Measurements from ENCODE around the gene ARVCF.

Gene ARVCF

DNA sequence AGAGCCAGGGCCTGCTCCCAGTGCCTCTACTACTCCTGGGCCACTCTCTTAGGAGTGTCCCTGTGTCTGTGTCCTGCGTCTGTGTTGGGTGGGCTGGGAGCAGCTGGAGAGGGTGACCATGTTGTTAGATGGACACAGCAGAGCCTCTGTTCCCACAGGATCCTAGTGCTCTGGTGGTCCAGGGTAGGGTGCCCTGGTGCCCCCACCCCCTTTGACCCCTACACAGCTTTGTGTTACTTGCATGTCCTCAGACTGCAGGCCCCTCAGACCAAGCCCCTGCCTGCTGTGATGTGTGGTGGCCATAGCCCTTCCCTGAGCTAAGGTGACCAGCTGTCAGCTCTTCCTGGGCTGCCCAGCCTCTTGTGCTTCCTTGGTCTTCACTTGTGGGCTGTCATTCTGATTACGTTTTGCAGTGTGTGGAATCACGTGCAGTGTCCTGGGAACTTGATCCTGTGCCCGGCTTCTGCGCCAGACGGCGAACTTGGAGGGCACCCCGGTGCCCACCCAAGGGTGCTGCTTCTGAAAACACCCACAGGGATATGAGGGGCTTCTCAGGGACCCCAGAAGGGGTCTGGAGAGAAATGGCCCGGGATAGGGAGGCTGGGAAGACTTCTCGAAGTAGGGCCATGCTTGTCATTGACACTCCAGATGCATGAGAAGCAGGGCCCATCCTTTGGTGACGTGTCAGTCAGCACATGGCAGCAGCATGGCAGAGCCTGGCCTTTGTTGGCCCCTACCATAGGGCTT, 5.8 kb upstream of the ARVCF start:
- no peaks in the 10 kb centered on the region for H4K20me1 ChIP-seq (ENCODE audit: insufficient read depth, low read length)
- no peaks in the 10 kb centered on the region for H3K9me3 ChIP-seq (ENCODE audit: low read length)
- H2AFZ ChIP-seq (ENCODE audit: low read length): no peak overlapping the region
- H3K9ac ChIP-seq (ENCODE audit: low read length): peak overlapping the region; percentile 92; the same call in 1 of the 2 replicates
- H3K4me3 ChIP-seq (ENCODE audit: low read depth, low read length, poor library complexity, severe bottlenecking): peak overlapping the region; percentile 97
- no peak for TF ChIP-seq CTCF (IDR thresholded peaks at IDR 0.05; ENCODE audit: low read length)
- no peak for TF ChIP-seq EZH2 (IDR thresholded peaks at IDR 0.05; ENCODE audit: borderline replicate concordance, low read length)
- peaks cover 29% of the 10 kb centered on the region for H3K4me1 ChIP-seq (ENCODE audit: insufficient read depth, low read length, severe bottlenecking)
- H3K36me3 ChIP-seq (ENCODE audit: insufficient read depth, low read length): 0 out of 2 replicates have a peak, but pooled peaks cover 4% of the 10 kb centered on the region
- 0 out of 2 replicates have a peak, but pooled peaks cover 3% of the 10 kb centered on the region for H3K27me3 ChIP-seq (ENCODE audit: insufficient read depth, low read length)
- no peak overlapping the region for H3K27ac ChIP-seq (ENCODE audit: low read depth, low read length, poor library complexity, severe bottlenecking)
- no peaks in the 10 kb centered on the region for H3F3A ChIP-seq (ENCODE audit: insufficient read depth, low read length)
- no peaks in the 10 kb centered on the region for H3K9me2 ChIP-seq (ENCODE audit: low read depth, low read length)
- H3K4me2 ChIP-seq (ENCODE audit: low read length): peak overlapping the region; percentile 99
- H3K79me2 ChIP-seq (ENCODE audit: insufficient read depth, low read length): peaks cover 5% of the 10 kb centered on the region; the same call in 1 of the 2 replicates

DNA sequence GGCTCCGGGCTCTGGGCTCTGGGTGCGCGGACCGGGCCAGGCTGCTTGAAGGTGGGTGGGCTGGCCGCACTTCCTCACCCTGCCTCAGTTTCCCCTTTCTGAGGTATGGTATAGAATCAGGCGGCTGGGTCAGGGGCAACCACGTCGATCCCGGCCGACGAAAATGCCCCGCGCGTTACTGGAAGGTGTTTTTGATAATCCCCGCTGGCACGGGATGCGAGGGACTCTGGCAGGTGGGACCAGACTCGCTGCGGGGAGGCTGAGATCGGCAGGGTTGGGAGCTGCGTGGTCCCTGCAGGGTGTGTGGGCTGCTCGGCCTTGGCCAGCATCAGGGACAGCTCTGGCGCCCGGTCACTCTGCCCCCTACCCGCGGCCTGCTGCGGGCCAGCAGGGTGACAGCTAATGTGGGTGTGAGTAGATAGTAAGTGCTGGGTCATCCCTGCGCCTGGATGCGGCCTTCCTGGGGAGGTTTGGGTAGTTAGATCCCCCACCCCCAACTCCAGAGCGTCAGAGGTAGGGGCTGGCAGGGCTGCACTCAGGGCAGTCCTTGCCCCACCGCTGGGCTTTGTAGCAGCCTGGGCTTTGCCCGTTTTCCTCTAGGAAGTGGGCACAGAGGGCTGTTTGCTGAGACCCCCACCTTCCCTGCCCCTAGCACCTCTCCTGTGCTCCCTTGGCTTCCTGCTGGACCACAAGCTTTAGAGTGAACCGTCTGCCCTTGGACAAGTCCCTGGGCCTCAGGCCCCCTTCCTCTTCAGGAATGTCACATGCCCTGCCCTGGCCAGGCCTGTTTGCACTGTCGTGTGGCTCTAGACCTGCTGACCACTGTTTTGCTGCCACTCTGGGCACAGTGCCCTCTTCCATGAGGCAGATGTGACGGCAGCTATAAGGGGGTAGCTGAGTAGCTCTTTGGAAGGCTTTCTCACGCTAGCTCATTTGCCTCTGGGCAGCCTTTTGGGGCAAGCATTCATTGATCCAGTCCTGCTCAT, 4.9 kb upstream of the ARVCF start:
- no peak overlapping the region for H3K27ac ChIP-seq (ENCODE audit: low read depth, low read length, poor library complexity, severe bottlenecking)
- H2AFZ ChIP-seq (ENCODE audit: low read length): no peak overlapping the region
- TF ChIP-seq CTCF (IDR thresholded peaks at IDR 0.05; ENCODE audit: low read length) (no peak), EZH2 (IDR thresholded peaks at IDR 0.05; ENCODE audit: borderline replicate concordance, low read length) (no peak)

GRCh38 chr22:20020533-20021195, 4.0 kb upstream of the ARVCF start, which contains the start of gene TANGO2:
TANGO2 (plus strand) TSS chr22:20021110; CDS start chr22:20036799, 15,689 bp downstream.
- no peaks in the 10 kb centered on the region for H4K20me1 ChIP-seq (ENCODE audit: insufficient read depth, low read length)
- H3F3A ChIP-seq (ENCODE audit: insufficient read depth, low read length): no peaks in the 10 kb centered on the region
- peak within 1 kb of the TSS; percentile 97 for H3K4me3 ChIP-seq (ENCODE audit: low read depth, low read length, poor library complexity, severe bottlenecking)
- H3K36me3 ChIP-seq (ENCODE audit: insufficient read depth, low read length): 0 out of 2 replicates have a peak, but pooled peaks cover 4% of the 10 kb centered on the region
- H2AFZ ChIP-seq (ENCODE audit: low read length): no peak within 1 kb of the TSS
- peaks cover 5% of the 10 kb centered on the region; the same call in 1 of the 2 replicates for H3K79me2 ChIP-seq (ENCODE audit: insufficient read depth, low read length)
- peaks cover 39% of the 10 kb centered on the region for H3K4me1 ChIP-seq (ENCODE audit: insufficient read depth, low read length, severe bottlenecking)
- no peaks in the 10 kb centered on the region for H3K9me2 ChIP-seq (ENCODE audit: low read depth, low read length)
- H3K4me2 ChIP-seq (ENCODE audit: low read length): peak within 1 kb of the TSS; percentile 99
- H3K9me3 ChIP-seq (ENCODE audit: low read length): no peaks in the 10 kb centered on the region
- TF ChIP-seq EZH2 (IDR thresholded peaks at IDR 0.05; ENCODE audit: borderline replicate concordance, low read length) (no peak), CTCF (IDR thresholded peaks at IDR 0.05; ENCODE audit: low read length) (no peak)
- peak within 1 kb of the TSS; percentile 92 for H3K9ac ChIP-seq (ENCODE audit: low read length)
- no peak within 1 kb of the TSS for H3K27ac ChIP-seq (ENCODE audit: low read depth, low read length, poor library complexity, severe bottlenecking)
- 0 out of 2 replicates have a peak, but pooled peaks cover 3% of the 10 kb centered on the region for H3K27me3 ChIP-seq (ENCODE audit: insufficient read depth, low read length)

More for the DNA sequence above, 4.9 kb upstream of the ARVCF start:
- Histone ChIP-seq H4K20me1 (ENCODE audit: insufficient read depth, low read length) (no peaks in the 10 kb centered on the region), H3K4me2 (ENCODE audit: low read length) (peak overlapping the region; percentile 99), H3K9me3 (ENCODE audit: low read length) (no peaks in the 10 kb centered on the region), H3K9ac (ENCODE audit: low read length) (peak overlapping the region; percentile 92), H3K4me3 (ENCODE audit: low read depth, low read length, poor library complexity, severe bottlenecking) (peak overlapping the region; percentile 97), H3K4me1 (ENCODE audit: insufficient read depth, low read length, severe bottlenecking) (peaks cover 34% of the 10 kb centered on the region), H3K36me3 (ENCODE audit: insufficient read depth, low read length) (0 out of 2 replicates have a peak, but pooled peaks cover 4% of the 10 kb centered on the region), H3K9me2 (ENCODE audit: low read depth, low read length) (no peaks in the 10 kb centered on the region), H3F3A (ENCODE audit: insufficient read depth, low read length) (no peaks in the 10 kb centered on the region), H3K79me2 (ENCODE audit: insufficient read depth, low read length) (peaks cover 5% of the 10 kb centered on the region; the same call in 1 of the 2 replicates), H3K27me3 (ENCODE audit: insufficient read depth, low read length) (0 out of 2 replicates have a peak, but pooled peaks cover 3% of the 10 kb centered on the region)

Data from OCI-LY1 (cell line).